ENCODE measurements around the gene FAAP100.

DNA sequence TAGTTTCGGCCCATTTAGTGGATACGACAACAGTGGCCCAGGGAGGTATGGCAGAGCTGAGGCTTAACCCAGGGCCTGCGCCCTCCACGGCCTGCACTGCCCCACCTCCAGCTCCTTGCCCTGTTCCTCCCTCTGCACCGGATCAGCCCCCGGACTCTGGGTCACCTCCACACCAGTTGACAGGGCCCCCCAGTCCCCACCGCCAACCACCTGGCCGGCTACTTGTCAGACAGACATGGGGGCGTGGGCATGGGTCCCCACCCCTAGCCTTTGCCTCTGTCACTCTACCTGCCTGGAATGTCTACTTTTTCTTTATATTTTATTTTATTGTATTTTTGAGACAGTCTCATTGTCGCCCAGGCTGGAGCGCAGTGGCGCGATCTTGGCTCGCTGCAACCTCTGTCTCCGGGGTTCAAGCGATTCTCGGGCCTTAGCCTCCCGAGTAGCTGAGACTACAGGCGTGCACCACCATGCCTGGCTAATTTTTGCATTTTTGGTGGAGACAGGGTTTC, 36.6 kb downstream of the FAAP100 start:
- TF ChIP-seq, protein P1, sequence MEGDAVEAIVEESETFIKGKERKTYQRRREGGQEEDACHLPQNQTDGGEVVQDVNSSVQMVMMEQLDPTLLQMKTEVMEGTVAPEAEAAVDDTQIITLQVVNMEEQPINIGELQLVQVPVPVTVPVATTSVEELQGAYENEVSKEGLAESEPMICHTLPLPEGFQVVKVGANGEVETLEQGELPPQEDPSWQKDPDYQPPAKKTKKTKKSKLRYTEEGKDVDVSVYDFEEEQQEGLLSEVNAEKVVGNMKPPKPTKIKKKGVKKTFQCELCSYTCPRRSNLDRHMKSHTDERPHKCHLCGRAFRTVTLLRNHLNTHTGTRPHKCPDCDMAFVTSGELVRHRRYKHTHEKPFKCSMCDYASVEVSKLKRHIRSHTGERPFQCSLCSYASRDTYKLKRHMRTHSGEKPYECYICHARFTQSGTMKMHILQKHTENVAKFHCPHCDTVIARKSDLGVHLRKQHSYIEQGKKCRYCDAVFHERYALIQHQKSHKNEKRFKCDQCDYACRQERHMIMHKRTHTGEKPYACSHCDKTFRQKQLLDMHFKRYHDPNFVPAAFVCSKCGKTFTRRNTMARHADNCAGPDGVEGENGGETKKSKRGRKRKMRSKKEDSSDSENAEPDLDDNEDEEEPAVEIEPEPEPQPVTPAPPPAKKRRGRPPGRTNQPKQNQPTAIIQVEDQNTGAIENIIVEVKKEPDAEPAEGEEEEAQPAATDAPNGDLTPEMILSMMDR (IDR thresholded peaks at IDR 0.05) = no peak
- no peak for TF ChIP-seq POLR2A (IDR thresholded peaks at IDR 0.05)
